ENCODE results near the gene NMUR1. TPM values are rescaled to one million over a fixed set of nuclear protein-coding genes. Genes with fewer than 3 reads are reported as not detected.

NMUR1 gene
- total and polyA plus RNA-seq, 2 donors (not counting 3 experiments of a cell fraction or from before 2014, with no cell fraction given), result not detected

GRCh38 chr2:231549446-231550239 is 19.4 kb upstream of the NMUR1 start:
- Histone ChIP-seq H4K20me1 (replicated peaks; ENCODE audit: control insufficient read depth, extremely low read depth, insufficient read depth, low read length) (no peaks in the 10 kb centered on the region), H3K4me3 (replicated peaks in 1 of 3; ENCODE audit: insufficient read depth in 1 of 3, low read depth in 1 of 3, low read length in 3 of 3) (no peak overlapping the region), H3K9me1 (replicated peaks; ENCODE audit: control insufficient read depth, extremely low read depth, insufficient read depth, low read length) (no peaks in the 10 kb centered on the region), H3K36me3 (ENCODE audit: control insufficient read depth in 2 of 2, extremely low read depth in 1 of 2, insufficient read depth in 2 of 2, low read length in 2 of 2) (no peaks in the 10 kb centered on the region), H3K79me2 (ENCODE audit: control insufficient read depth, insufficient read depth, low read length) (no peaks in the 10 kb centered on the region), H3K9ac (replicated peaks; ENCODE audit: extremely low read depth, insufficient read depth, low read length) (no peak overlapping the region), H3K9me3 (replicated peaks; ENCODE audit: control insufficient read depth, insufficient read depth, low read length) (no peaks in the 10 kb centered on the region), H3K4me1 (ENCODE audit: control insufficient read depth, extremely low read depth, insufficient read depth, low read length) (peaks cover 9% of the 10 kb centered on the region), H3K27ac (ENCODE audit: insufficient read depth, low read depth, low read length) (no peak overlapping the region), H3K4me2 (ENCODE audit: insufficient read depth, low read length) (no peak overlapping the region), H3K27me3 (ENCODE audit: control insufficient read depth in 2 of 2, insufficient read depth in 2 of 2, low read length in 2 of 2) (no peaks in the 10 kb centered on the region), H2AFZ (ENCODE audit: low read depth, low read length) (no peak overlapping the region)
- ChIA-PET CTCF (interaction anchor here (0.7 to 2.1 kb wide), 4 partner anchors 9 to 32 kb away, joined by 3 to 10 read pairs (median 6); no protein-coding TSS in a partner anchor), POLR2A (no interaction called here)
- BruUV-seq (replicated peaks), result no TSS peak
- DNase-seq (ENCODE audit: low read depth, low spot score) (peak; percentile 22), FAIRE-seq (peak; percentile 24)
- dilution Hi-C loops (cut with MboI; ENCODE audit: extremely low pct_ligation_motif_present, low sequenced_read_pairs) (no loop called here), intact Hi-C loops (cut with micrococcal nuclease) (no loop called here)
- no peak for TF ChIP-seq FOS (IDR thresholded peaks at IDR 0.05; ENCODE audit: borderline replicate concordance, insufficient read depth, low read length)
- no peak for TF ChIP-seq CTCF (IDR thresholded peaks at IDR 0.05; ENCODE audit: extremely low read depth in 1 of 2, insufficient read depth in 1 of 2, low read depth in 1 of 2, low read length in 2 of 2)
- no peak for TF ChIP-seq JUN (IDR thresholded peaks at IDR 0.05; ENCODE audit: borderline replicate concordance, insufficient read depth, insufficient read length, low read depth)
- TF ChIP-seq EZH2 (IDR thresholded peaks at IDR 0.05; ENCODE audit: borderline replicate concordance, low read depth, low read length, severe bottlenecking), result no peak
- TF ChIP-seq POLR2AphosphoS5 (IDR thresholded peaks at IDR 0.05; ENCODE audit: insufficient read depth, low read depth, low read length), result no peak
- no peak for TF ChIP-seq POLR2A (IDR thresholded peaks at IDR 0.05; ENCODE audit: low read depth, low read length)
- no peak for TF ChIP-seq GATA2 (IDR thresholded peaks at IDR 0.05; ENCODE audit: insufficient read depth, insufficient read length, low read depth, low read length)
- no peak for TF ChIP-seq MYC (IDR thresholded peaks at IDR 0.05; ENCODE audit: low read depth, low read length)
- TF ChIP-seq MAX (IDR thresholded peaks at IDR 0.05; ENCODE audit: insufficient read depth, insufficient read length), result no peak
